ENCODE data around the gene DNAL4.

DNA sequence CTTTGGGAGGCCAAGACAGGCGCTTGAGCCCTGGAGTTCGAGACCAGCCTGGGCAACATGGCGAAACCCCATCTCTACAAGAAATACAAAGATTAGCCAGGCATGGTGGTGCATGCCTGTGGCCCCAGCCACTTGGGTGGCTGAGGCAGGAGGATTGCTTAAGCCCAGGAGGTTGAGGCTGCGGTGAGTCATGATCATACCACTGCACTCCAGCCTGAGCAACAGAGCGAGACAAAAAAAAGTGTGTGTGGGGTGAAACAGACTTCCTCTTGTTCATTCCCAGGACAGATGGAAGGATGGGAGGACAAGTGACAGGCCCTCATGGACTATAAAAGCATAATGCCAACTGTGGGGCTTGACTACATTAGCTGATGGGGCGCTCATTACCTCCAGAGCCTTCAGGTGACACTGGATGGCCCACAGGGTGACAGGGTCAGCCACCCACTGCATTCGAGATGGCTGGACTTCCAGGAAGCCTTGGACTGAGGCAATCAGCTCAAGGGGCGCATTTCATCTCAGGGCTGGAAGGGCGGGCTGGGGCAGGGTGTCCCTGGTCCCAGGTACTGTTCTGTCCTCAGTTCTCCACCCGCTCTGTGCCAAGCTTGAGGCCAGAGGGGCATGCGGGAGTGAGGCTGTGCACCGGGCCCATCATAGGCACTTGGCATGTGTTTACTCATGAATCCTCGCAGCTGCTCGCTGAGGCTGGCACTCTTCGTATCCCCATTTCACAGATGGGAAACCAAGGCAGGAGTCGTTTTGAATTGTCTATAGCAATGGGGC lies 37.4 kb upstream of the DNAL4 start:
- TF ChIP-seq, protein P1, sequence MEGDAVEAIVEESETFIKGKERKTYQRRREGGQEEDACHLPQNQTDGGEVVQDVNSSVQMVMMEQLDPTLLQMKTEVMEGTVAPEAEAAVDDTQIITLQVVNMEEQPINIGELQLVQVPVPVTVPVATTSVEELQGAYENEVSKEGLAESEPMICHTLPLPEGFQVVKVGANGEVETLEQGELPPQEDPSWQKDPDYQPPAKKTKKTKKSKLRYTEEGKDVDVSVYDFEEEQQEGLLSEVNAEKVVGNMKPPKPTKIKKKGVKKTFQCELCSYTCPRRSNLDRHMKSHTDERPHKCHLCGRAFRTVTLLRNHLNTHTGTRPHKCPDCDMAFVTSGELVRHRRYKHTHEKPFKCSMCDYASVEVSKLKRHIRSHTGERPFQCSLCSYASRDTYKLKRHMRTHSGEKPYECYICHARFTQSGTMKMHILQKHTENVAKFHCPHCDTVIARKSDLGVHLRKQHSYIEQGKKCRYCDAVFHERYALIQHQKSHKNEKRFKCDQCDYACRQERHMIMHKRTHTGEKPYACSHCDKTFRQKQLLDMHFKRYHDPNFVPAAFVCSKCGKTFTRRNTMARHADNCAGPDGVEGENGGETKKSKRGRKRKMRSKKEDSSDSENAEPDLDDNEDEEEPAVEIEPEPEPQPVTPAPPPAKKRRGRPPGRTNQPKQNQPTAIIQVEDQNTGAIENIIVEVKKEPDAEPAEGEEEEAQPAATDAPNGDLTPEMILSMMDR (IDR thresholded peaks at IDR 0.05): no peak
- no peak for TF ChIP-seq EZH2 (IDR thresholded peaks at IDR 0.05; ENCODE audit: borderline replicate concordance, insufficient read depth, low read depth, low read length, poor library complexity, severe bottlenecking)

Data from B cell (primary cell).